Neural progenitor cell (in vitro differentiated cells): Measurements from ENCODE around the gene RNF166.

Experiments used
- EZH2 ChIP-seq: fragments of 200-600 bp; sonication (generic); IDR thresholded peaks from 2 replicates; pipeline ENCODE4 v1.6.1; 2017; ENCODE audit warnings: antibody characterized with exemption, mild to moderate bottlenecking, moderate library complexity
- EZH2phosphoT487 ChIP-seq: fragments of 200-600 bp; sonication (generic); IDR thresholded peaks from 2 replicates; pipeline ENCODE4 v1.6.1; 2017; ENCODE audit warnings: antibody characterized with exemption
- TF ChIP-seq, protein P1 (sequence below): fragments of 200-600 bp; sonication (generic); IDR thresholded peaks from 2 replicates; pipeline ENCODE4 v1.5.1; 2017; ENCODE audit warnings: antibody characterized with exemption, mild to moderate bottlenecking

DNA sequence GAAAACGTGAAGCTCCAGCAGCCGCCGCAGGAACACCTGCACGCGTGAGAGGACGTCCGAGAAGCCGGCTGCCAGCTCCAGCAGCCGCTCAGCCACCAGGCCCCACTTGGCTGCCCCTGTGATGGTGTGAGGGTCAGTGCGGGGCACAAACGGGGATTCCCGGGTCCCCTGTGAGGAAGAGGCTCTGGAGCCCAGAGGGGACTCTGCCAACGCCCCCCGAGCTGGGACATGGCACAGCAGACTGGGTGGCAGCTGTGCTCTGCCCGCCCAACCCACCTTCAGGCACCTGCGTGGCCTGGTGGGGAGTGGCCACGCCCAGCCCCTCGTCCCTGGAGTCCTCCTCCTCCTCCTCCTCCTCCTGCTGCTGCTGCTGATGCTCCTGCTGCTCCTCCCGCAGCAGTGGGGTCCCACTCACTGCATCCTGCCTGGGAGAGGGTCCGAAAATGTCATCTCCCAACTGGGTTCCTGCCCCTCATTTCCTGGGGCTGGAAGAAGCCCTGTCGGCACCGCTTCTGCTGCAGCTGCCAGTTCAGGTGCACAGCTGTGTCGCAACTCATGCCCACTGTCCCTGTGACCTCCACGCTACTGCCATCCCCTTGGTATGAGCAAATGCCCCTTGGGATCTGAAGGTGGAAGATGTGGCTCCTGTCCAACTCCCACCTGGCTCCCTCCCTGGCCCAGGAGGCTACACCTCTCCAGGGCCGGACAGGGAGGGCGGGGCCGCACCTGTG lies 27.6 kb upstream of the RNF166 start:
- TF ChIP-seq, protein P1, sequence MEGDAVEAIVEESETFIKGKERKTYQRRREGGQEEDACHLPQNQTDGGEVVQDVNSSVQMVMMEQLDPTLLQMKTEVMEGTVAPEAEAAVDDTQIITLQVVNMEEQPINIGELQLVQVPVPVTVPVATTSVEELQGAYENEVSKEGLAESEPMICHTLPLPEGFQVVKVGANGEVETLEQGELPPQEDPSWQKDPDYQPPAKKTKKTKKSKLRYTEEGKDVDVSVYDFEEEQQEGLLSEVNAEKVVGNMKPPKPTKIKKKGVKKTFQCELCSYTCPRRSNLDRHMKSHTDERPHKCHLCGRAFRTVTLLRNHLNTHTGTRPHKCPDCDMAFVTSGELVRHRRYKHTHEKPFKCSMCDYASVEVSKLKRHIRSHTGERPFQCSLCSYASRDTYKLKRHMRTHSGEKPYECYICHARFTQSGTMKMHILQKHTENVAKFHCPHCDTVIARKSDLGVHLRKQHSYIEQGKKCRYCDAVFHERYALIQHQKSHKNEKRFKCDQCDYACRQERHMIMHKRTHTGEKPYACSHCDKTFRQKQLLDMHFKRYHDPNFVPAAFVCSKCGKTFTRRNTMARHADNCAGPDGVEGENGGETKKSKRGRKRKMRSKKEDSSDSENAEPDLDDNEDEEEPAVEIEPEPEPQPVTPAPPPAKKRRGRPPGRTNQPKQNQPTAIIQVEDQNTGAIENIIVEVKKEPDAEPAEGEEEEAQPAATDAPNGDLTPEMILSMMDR, result no peak
- TF ChIP-seq EZH2 (no peak), EZH2phosphoT487 (no peak)
